GM19372 (cell line): ENCODE results near the gene TRPV3.

ENCODE experiments used
- ATAC-seq: cut with Tn5 transposase; IDR thresholded peaks from one replicate; pipeline ENCODE4 v1.9.1; 2021; ENCODE audit warnings: mild to moderate bottlenecking, low read depth, moderate library complexity; ENCODE audit not compliant: unreplicated experiment

The TRPV3 gene

GRCh38 chr17:3547628-3548027 is 10.0 kb downstream of the TRPV3 start:
- ATAC-seq: no peak

DNA sequence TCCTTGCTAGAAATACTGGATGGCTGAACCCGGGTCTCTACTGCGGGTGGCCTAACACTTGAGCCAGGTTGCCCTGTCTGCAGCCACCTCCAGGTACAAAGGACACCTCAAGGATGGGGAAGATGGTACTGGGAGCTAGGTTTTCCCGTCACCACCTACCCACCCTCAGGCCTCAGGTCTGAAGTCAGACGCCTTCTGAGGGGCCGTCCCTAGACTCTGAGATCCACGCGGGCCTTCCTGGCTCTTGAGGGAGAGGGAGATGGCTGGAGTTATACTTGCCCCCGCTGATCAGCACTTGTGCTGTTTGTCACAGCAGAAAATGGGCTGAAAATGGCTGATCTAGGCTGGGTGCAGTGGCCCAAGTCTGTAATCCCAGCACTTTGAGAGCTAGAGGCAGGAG is 10.6 kb downstream of the TRPV3 start:
- no peak for ATAC-seq

GRCh38 chr17:3546521-3546920 is 11.1 kb downstream of the TRPV3 start:
- no peak for ATAC-seq

DNA sequence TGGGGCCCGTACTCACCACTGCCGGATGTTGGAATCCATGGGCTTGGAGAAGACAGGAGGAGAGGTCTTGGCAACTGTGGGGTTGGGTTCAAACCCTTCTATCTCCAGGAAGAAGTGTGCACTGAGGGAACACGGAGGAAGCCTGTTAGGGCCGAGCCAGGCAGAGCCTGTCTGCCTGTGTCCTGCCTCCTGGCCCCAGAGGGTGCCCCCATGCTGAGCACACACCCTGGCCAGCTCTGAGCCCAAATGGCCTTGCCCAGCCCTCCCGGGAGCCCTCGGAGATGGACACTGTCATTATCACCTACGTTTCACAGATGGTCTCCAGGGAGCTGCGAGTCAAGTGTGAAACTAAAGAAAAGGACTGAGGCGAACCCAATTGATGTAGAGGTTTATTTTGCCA is 12.5 kb downstream of the TRPV3 start:
- ATAC-seq: no peak

DNA sequence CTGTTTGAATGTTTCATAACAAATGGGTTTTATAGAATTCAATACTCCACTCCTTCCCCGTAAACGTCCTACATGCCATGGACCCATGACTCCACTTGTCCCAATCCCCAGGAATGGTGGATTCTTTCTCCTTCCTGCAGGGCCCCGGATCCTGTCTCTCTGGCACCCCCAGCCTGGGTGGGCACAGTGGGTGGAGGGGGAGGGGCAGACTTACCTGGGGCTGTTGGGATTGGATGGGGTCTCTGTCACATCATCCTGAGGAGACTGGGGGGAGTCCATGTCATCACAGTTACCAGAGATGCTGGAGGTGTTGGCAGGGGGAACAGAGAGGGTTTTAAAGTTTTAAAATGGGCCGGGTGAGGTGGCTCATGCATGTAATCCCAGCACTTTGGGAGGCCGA is 13.2 kb downstream of the TRPV3 start:
- no peak for ATAC-seq

DNA sequence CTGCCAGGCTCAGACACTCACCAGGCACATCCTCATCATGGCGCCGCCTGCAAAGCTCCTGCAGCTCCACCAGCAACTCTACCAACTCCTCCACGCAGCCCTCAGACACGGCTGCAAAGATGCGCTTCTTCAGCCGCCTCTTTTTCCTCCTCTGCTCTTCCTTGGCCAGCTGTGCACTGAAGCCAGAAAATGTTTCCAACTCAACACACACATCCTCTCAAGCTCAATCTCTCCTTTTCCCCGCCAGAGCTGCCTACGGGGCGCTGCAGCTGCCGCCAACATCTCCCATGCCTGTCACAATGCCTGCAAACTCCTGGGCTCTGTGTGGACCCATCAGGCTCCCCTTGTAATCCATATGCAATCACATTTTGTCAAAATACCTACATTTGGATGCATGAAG is 14.2 kb downstream of the TRPV3 start:
- no peak for ATAC-seq

DNA sequence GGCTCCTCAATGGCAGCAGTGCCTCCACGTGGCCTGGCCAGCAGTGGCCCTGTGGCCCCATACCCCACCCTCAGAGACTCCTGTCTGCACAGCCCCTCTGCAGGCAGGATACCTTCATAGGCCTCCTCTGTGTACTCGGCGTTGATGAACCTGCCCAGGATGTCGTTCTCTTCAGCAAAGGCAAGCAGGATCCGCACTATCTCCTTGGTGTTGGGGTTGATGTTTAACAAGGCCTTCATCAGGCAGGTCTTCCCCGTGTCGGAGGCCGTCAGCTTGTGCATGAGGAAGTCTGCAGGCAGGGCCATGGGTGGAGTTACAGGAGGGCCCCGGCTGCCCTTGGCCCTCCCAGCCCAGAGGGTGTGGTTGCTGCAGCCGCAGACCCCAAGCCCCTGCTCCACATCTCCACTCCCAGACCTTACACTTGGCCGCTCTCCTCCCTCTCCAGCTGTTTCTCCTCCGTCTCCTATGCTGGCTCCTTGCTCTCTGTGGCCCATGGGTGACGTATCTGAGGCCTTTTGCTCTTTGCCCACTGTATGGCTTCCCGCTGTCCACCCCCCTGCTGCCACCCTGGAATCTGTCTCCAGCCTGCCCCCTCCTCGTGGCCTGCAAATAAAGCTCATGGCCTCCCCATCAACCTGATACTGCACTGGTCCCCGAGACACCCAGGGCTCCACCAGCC is 15.1 kb downstream of the TRPV3 start:
- no peak for ATAC-seq

- ATAC-seq: no peak
These were observed 17.6 kb downstream of the TRPV3 start for GRCh38 chr17:3539881-3540540.

DNA sequence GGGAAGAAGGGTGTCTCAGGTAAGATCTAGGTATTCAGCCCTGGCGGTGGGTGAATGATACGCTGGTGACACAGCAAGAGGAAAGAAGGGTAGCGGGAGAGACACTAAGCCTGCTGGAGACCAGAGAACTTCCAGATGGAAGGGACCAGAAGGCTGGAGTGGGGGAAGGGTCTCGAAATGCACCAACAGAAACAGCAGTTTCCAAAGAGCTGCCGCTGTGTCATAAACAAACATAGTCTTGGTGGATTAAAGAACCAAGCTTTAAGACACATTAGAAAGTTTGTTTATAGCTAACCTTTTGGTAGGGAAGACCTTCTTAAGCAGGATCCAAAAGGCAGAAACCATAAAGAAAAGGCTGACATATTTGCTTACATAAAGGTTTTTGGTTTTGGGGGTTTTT is 20.9 kb downstream of the TRPV3 start:
- ATAC-seq: no peak

GRCh38 chr17:3535253-3535995 is 22.2 kb downstream of the TRPV3 start:
- ATAC-seq: no peak

GRCh38 chr17:3534881-3535252 is 22.7 kb downstream of the TRPV3 start:
- ATAC-seq: no peak

GRCh38 chr17:3533752-3534151 is 23.9 kb downstream of the TRPV3 start:
- ATAC-seq: no peak

- no peak for ATAC-seq
These were observed 24.8 kb downstream of the TRPV3 start for GRCh38 chr17:3532859-3533142.

GRCh38 chr17:3532106-3532858 is 25.3 kb downstream of the TRPV3 start:
- ATAC-seq: no peak

DNA sequence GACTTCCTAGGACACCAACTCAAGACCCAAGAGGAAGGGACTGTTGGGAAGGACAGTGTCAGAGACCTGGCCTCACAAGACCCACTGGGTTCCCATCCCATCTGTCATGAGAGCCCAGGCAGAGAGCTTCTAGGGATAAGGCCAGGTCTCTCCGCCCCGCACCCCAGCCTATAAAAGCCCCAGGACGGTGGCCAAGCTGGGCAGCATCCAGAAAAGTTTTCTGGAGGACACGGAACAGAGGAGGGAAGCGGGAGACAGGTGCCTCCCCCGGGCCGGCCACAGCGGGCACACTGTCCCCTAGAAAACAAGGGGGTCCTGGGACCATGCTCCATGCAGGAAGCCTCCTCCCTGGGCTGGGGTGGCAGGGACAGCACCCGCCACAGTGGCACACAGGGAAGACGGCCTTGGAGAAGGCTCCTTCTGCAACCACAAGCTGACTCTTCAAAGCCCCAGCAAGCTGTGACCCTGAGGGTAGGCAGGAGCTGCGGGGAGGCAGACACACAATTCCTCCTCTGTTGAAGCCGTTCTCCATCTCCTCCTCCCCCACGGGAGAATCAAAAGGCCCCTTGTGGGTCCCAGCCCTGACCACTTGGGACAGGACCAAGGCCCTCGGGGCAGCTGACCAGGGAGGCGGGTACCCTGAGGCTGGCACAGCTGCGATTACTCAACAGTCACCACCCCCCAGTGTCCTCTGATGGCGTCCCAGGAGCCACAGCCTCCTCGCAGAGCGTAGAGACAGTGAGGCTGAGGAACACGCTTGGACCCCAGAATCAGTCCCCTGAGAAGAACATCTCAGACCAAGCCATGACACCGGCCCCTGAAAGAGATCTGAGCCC is 26.1 kb downstream of the TRPV3 start:
- no peak for ATAC-seq

- ATAC-seq: no peak
These were observed 27.5 kb downstream of the TRPV3 start for GRCh38 chr17:3529817-3530741.

DNA sequence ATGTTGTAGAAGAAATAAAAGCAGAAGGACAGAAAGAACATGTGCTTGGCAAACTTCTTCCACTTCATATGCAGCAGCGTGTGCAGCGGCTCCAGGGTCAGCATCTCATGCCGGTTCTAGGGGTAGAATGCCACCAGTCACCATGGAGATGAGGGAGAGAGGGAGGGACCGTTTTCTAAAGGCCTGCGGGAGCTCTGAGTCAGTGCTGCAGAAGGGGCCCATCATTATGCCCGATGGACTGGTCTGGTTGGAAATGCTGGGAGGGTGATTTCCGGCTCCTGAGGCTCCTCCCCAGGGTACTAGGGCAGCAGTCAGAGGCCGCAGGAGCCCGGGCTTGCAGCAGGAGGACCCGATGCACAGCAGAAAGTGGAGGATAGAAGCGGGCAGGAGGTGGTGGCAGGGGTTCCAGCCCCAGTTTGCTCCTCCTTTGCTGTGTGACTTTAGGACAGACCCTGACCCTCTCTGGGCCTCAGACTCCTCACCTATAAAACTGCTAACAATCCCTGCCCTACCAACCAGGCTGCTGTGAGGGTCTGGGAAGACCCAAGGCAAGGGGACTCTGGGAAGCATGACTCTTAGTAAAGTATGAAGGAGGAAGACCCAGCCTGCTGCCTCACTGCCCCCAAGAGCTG is 28.6 kb downstream of the TRPV3 start:
- ATAC-seq: no peak

GRCh38 chr17:3528403-3528851 is 29.2 kb downstream of the TRPV3 start:
- no peak for ATAC-seq

- ATAC-seq: no peak
These were observed 29.7 kb downstream of the TRPV3 start for GRCh38 chr17:3527896-3528295.
